ENCODE measurements around the gene MTAP.

MTAP gene

DNA sequence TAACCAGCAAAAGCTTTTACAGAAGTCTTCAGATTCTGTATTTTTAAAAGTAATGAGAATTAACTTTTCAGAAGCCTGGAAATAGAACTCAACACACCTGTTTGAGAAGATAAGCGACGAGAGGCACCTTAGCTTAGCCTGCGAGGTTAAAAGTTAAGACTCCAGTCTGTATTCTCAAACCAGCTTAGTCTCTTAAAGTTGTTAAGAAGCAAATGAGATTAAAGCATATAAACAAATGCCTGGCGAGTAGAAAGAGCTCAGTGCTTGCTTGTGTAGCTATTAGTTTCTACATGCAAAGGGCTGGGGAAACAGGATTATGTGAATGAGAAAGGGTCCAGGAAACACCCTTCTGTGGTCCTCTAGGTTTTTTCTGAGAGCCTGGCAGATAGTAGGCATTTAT is 51.7 kb downstream of the MTAP start:
- DNase-seq: no peak

GRCh38 chr9:21854594-21854993 is 52.2 kb downstream of the MTAP start:
- DNase-seq: no peak

DNA sequence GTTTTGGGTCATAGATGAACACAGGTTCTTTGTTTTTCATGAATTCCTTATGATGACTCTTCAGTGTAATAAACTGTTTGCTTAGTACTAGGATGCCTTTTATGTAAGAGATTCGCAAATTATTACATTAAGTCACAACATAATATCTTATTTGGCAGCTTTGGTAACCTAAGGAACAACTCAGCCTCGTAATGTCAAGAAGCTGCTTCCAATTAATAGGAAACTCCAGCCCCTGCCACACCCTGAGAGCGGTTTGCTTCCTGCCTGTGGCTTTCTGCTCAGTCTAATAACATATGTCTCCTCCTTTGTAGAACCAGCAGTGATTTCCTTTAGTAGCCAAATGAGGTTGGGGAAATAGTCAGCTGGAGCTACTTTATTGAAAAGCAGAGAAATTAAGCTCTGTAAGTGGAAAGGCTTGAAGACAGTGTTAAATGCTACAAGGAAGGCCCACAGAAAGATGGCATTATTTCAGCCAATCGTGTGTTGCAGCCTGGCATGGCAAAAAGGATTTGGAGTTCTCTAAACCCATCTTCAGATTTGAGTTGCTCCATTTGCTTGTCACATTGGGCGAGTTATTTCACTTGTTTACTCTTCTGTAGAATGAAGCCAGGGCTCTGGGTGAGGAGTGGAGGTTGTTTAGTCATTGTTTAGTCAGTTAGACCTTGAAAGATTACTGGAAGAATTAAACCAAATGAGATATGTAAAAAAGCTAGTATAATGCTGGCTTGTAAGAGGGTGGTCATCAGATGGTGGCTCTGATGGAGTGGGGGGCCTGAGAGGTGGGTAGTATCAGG is 54.1 kb downstream of the MTAP start:
- no peak for DNase-seq

GRCh38 chr9:21862871-21863270 is 60.4 kb downstream of the MTAP start:
- no peak for DNase-seq

GRCh38 chr9:21864505-21864904 is 62.1 kb downstream of the MTAP start:
- DNase-seq: no peak

DNA sequence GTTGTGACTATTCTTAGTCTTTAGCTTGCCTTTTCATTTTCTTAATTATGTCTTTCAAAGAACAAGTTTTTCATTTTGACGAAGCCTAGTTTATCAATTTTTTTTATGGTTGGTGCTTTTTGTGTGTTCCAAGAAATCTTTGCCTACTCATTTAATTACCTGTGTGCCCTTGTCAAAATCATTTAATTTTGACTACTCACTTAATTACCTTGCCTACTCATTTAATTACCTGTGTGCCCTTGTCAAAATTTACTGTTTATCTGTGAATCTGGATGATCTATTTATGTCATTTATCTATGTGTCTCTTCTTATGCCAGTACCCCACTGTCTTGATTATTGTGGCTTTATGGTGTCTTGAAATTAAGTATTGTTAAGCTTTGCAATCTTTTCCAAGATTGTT is 63.9 kb downstream of the MTAP start:
- no peak for DNase-seq

DNA sequence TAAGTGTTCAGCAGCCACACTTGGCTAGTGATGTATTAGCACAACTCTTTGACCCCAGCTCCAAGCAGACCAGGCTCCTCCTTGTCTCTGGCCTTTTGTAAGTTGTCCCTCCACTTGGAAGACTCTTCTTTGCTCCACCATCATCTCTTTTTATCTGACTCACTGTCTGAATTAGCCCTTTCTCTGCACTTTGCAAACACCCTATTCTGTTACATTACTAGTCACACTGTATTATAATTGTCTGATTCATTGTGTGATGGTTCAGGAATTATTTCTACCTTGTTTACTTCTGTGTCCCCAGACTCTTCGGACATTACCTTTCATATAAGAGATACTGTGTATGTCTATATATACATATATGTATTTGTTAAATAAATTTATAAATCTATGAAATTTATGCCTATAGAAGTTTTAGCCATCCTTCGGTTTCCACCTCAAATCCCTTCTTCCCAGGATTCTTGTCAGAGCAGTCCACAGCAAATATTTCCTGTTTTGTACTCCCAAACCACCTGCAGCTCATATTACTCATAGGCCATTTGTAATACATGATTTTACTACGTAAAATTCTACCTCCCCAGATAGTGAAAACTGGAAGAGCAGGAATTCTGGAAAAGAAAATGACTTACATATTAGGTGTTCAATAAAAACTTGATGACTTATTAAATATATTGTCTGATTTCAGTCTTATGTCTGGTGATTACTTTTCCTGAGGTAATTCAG is 69.0 kb downstream of the MTAP start:
- no peak for DNase-seq

GRCh38 chr9:21872696-21873095 is 70.3 kb downstream of the MTAP start:
- no peak for DNase-seq

GRCh38 chr9:21873540-21874221 is 71.2 kb downstream of the MTAP start:
- no peak for DNase-seq

GRCh38 chr9:21875893-21876292 is 73.5 kb downstream of the MTAP start:
- DNase-seq: no peak

- no peak for DNase-seq
Observed at GRCh38 chr9:21883642-21884041, 81.2 kb downstream of the MTAP start.

- DNase-seq: no peak
Observed at GRCh38 chr9:21889673-21890072, 87.2 kb downstream of the MTAP start.

- no peak for DNase-seq
Observed at GRCh38 chr9:21890696-21891095, 88.3 kb downstream of the MTAP start.

GRCh38 chr9:21901546-21901945 is 99.1 kb downstream of the MTAP start:
- DNase-seq: no peak

- no peak for DNase-seq
Observed at GRCh38 chr9:21902136-21902535, 99.7 kb downstream of the MTAP start.

DNA sequence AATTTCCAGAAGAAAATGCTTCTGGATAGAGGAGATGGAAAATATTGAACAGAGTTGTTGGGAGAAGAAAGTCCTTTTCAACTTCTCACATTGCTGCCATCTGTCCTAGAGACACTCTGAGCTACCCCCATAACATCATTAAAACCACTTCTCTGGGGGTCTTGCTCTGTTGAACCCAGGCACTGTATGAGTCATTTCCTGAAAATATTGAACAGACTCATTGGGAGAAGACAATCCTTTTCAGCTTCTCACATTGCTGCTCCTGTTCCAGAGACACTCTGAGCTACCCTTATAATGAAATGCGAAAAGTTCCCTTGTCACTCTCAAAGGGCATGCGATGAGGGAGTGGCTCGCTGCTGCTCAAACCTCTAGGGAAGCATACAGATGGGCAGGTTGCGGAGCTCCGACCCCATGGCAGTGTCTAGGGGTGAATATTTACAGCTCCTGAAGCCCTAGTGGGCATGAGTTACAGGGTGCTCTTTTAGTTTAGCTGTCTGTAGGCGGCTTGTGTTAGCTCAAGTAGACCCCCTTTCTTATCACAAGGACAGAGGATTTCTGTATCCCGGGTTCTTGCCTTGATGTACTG is 101.0 kb downstream of the MTAP start:
- DNase-seq: no peak

- no peak for DNase-seq
Observed at GRCh38 chr9:21904371-21904770, 101.9 kb downstream of the MTAP start.

DNA sequence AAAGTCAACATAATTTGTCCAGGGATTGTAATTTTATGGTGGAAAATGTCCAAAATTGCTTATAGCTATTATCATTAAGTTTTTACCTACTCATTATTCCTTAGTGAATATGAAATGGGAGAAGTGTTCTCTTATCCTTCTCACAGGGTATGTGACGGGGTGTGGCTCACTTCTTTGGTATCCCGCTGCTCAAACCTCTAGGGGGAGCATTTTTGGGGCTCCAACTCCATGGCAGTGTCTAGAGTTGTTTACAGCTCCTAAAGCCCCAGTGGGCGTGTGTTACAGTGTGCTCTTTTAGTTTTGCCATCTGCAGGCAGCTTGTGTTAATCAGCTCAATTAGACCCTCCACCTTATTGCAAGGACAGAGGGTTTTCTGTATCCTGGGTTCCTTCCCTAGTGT is 102.3 kb downstream of the MTAP start:
- DNase-seq: no peak

GRCh38 chr9:21906213-21906612 is 103.8 kb downstream of the MTAP start:
- no peak for DNase-seq

GRCh38 chr9:21906881-21907280 is 104.4 kb downstream of the MTAP start:
- DNase-seq: no peak

DNA sequence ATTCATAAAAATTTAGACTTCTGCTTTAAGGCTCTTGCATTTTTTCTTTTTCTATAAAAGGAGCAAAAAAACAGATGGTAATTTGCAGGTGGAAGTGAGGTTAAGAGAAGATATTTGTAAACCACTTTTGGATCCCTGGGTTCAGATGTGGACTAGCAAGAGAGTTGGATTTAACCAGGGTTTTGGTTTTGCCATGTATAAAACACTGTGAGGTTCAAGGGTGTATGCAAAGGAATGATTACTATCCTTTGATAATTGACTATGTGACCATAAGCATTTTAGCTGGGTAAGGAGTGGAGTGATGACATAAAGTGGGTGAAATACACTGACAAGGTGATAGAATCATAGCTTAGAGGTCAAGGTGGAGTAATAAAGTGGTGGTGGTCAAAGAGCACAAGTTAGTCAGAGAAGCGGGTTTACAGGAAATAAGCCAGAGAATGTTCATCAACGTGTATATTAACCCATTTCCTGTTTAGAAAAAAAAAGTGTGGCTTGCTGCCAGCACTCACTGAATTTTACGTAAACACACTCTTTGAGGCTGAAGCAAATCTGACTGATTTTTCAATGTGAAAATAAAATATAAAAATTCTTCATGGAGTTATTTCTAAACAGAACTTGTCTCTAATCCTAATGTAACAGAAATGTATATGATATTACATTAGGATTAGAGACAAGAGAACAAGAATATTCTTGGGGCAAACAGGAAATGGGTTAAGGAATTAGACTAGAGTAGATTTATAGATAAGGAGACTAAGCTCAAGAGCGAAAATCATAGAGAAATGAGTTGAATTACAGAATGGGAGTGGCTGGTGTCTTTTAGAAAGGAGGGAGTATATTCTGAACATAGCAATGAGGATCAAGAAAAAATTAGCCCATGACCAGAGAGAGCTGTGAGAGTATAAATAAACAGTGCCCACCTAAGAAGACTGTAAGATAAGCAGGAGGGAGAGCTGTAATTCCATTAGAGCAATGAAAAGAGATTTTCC is 117.2 kb downstream of the MTAP start:
- no peak for DNase-seq

DNA sequence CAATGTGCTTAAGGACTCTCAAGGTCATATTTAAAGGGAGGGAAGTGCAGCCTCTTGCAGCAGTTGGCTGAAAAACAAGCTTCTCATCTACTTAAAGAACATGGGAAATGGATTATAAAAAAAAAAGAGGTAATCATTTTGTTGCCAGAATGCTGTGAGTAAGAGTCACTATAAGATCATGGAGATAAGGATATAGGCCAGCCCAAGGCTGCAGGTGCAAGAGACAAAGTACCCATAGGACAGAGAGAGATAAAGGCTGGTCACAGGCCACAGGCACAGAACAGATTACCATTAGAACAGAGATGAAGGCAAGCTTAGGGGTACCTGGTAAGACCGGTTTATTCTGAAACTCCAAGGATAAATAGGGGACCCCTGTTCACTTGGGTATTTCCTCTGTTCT is 121.3 kb downstream of the MTAP start:
- DNase-seq: no peak
